ENCODE results near the gene TACR3. TPM values are rescaled to one million over a fixed set of nuclear protein-coding genes. Genes with fewer than 3 reads are reported as not detected.
"Not testable (repeated sequence)": the region's sequence is repeated elsewhere in the genome, so short reads cannot be mapped to it uniquely, and the experiment has no call there.

Gene TACR3
- total RNA-seq, 4 donors from 2014 or later: 0.10 TPM; not detected in 3

GRCh38 chr4:103692615-103693014 lies 27.2 kb downstream of the TACR3 start:
- DNase-seq (no peak), ATAC-seq (no peak)
- Histone ChIP-seq H3K4me3 (no peak overlapping the region), H3K27me3 (no peaks in the 10 kb centered on the region), H3K4me1 (no peaks in the 10 kb centered on the region), H3K9me3 (no peaks in the 10 kb centered on the region), H3K27ac (no peak overlapping the region), H3K36me3 (no peaks in the 10 kb centered on the region)
- no peak for TF ChIP-seq CTCF (IDR thresholded peaks at IDR 0.05 in 4 of 5, conservative IDR thresholded peaks at IDR 0.05 in 1 of 5)
- no peak for TF ChIP-seq POLR2A (IDR thresholded peaks at IDR 0.05)
- intact Hi-C loops (cut with DNase I; ENCODE audit: low total_unique reads) (no loop called here), in situ Hi-C loops (cut with MboI; ENCODE audit: low sequenced_read_pairs in 4 of 4) (no loop called here)

- no peak for ATAC-seq
- in situ Hi-C loops (cut with MboI; ENCODE audit: low sequenced_read_pairs in 4 of 4): no loop called here
Measured at GRCh38 chr4:103673983-103674382, 45.8 kb downstream of the TACR3 start.

GRCh38 chr4:103666764-103667163 lies 53.0 kb downstream of the TACR3 start:
- in situ Hi-C loops (cut with MboI; ENCODE audit: low sequenced_read_pairs in 4 of 4); H3K4me1 ChIP-seq; H3K4me3 ChIP-seq; H3K36me3 ChIP-seq; ATAC-seq; H3K9me3 ChIP-seq; H3K27ac ChIP-seq; H3K27me3 ChIP-seq; intact Hi-C loops (cut with DNase I; ENCODE audit: low total_unique reads); DNase-seq: not testable (repeated sequence)

More at GRCh38 chr4:103673983-103674382, 45.8 kb downstream of the TACR3 start:
- Histone ChIP-seq H3K4me1 (no peaks in the 10 kb centered on the region), H3K27me3 (no peaks in the 10 kb centered on the region), H3K4me3 (no peak overlapping the region), H3K36me3 (no peaks in the 10 kb centered on the region), H3K9me3 (no peaks in the 10 kb centered on the region), H3K27ac (no peak overlapping the region)
- TF ChIP-seq POLR2A (IDR thresholded peaks at IDR 0.05): no peak
- no peak for TF ChIP-seq CTCF (IDR thresholded peaks at IDR 0.05 in 4 of 5, conservative IDR thresholded peaks at IDR 0.05 in 1 of 5)
- no peak for DNase-seq
- intact Hi-C loops (cut with DNase I; ENCODE audit: low total_unique reads): no loop called here

- intact Hi-C loops (cut with DNase I; ENCODE audit: low total_unique reads) (no loop called here), in situ Hi-C loops (cut with MboI; ENCODE audit: low sequenced_read_pairs in 4 of 4) (no loop called here)
- Histone ChIP-seq H3K4me1 (no peaks in the 10 kb centered on the region), H3K27me3 (no peaks in the 10 kb centered on the region), H3K27ac (no peak overlapping the region), H3K4me3 (no peak overlapping the region), H3K36me3 (no peaks in the 10 kb centered on the region), H3K9me3 (no peaks in the 10 kb centered on the region)
- TF ChIP-seq POLR2A (IDR thresholded peaks at IDR 0.05) (no peak), CTCF (IDR thresholded peaks at IDR 0.05 in 4 of 5, conservative IDR thresholded peaks at IDR 0.05 in 1 of 5) (no peak)
- no peak for DNase-seq
- ATAC-seq: no peak
Measured at GRCh38 chr4:103664436-103665075, 55.2 kb downstream of the TACR3 start.

GRCh38 chr4:103648541-103648940 lies 71.2 kb downstream of the TACR3 start:
- no peaks in the 10 kb centered on the region for H3K27me3 ChIP-seq
- ATAC-seq (no peak), DNase-seq (no peak)
- H3K4me3 ChIP-seq: no peak overlapping the region
- H3K9me3 ChIP-seq: no peaks in the 10 kb centered on the region
- no peak for TF ChIP-seq POLR2A (IDR thresholded peaks at IDR 0.05)
- TF ChIP-seq CTCF (IDR thresholded peaks at IDR 0.05 in 4 of 5, conservative IDR thresholded peaks at IDR 0.05 in 1 of 5): no peak
- no peaks in the 10 kb centered on the region for H3K36me3 ChIP-seq
- H3K4me1 ChIP-seq: no peaks in the 10 kb centered on the region
- intact Hi-C loops (cut with DNase I; ENCODE audit: low total_unique reads): no loop called here
- no peak overlapping the region for H3K27ac ChIP-seq
- in situ Hi-C loops (cut with MboI; ENCODE audit: low sequenced_read_pairs in 4 of 4): no loop called here

All from gastrocnemius medialis (tissue), 4 donors.